Natural killer cell (primary cell): ENCODE results near the gene GLB1L. TPM values are rescaled to one million over a fixed set of nuclear protein-coding genes. Genes with fewer than 3 reads are reported as not detected.

Experiments used
- ATAC-seq, 3 donors: fragments of 150-1000 bp in 2 of 3; fragments of 200-7000 bp in 1 of 3; cut with Tn5 transposase; 1 replicate in 1 of 3; 2 replicates in 2 of 3; pipeline ENCODE4 v1.10.0; 2021; ENCODE audit warnings: mild to moderate bottlenecking in 2 of 3, moderate library complexity in 2 of 3
- DNase-seq, 2 donors: peaks; one replicate each; pipeline versions ENCODE4 v3.0.0 to v3.0.0-alpha.2; 2013 to 2021; ENCODE audit warnings: mixed read lengths in 1 of 2
- H3K27ac ChIP-seq: one replicate; pipeline ENCODE4 v1.5.1; 2013; ENCODE audit warnings: mild to moderate bottlenecking, low read length
- H3K27me3 ChIP-seq: one replicate; pipeline ENCODE4 v1.6.1; 2013; ENCODE audit warnings: low read length; ENCODE audit not compliant: control insufficient read depth, insufficient read depth
- H3K36me3 ChIP-seq: one replicate; pipeline ENCODE4 v1.6.1; 2013; ENCODE audit warnings: low read length; ENCODE audit not compliant: control insufficient read depth, insufficient read depth
- H3K4me1 ChIP-seq: one replicate; pipeline ENCODE4 v1.6.1; 2013; ENCODE audit warnings: low read length; ENCODE audit not compliant: control insufficient read depth, insufficient read depth
- H3K4me3 ChIP-seq: one replicate; pipeline ENCODE4 v1.5.1; 2013; ENCODE audit warnings: low read length
- H3K9me3 ChIP-seq: one replicate; pipeline ENCODE4 v1.6.1; 2013; ENCODE audit warnings: low read length; ENCODE audit not compliant: control insufficient read depth, insufficient read depth
- H3K27ac Mint-ChIP-seq, 2 donors: one replicate each; pipeline ENCODE4 v1.8.0; 2022; ENCODE audit warnings: mild to moderate bottlenecking in 2 of 2, mixed read lengths in 2 of 2, moderate library complexity in 1 of 2
- H3K27me3 Mint-ChIP-seq, 2 donors: one replicate each; pipeline ENCODE4 v1.8.0; 2022; ENCODE audit warnings: low read depth in 2 of 2, mixed read lengths in 2 of 2
- H3K36me3 Mint-ChIP-seq: one replicate; pipeline ENCODE4 v1.8.0; 2022; ENCODE audit warnings: mixed read lengths
- H3K4me1 Mint-ChIP-seq, 2 donors: one replicate each; pipeline ENCODE4 v1.8.0; 2022; ENCODE audit warnings: mixed read lengths in 2 of 2
- H3K4me3 Mint-ChIP-seq: one replicate; pipeline ENCODE4 v1.8.0; 2022; ENCODE audit warnings: mild to moderate bottlenecking, moderate library complexity, mixed read lengths
- H3K9me3 Mint-ChIP-seq, 2 donors: one replicate each; pipeline ENCODE4 v1.8.0; 2022; ENCODE audit warnings: mixed read lengths in 2 of 2
- CTCF ChIP-seq: fragments of 200-600 bp; IDR thresholded peaks from one replicate; pipeline ENCODE4 v1.8.0; 2022; ENCODE audit warnings: antibody characterized with exemption
- WGBS: methylation state at CpG from one replicate; pipeline ENCODE4 v1.1.7; 2013; ENCODE audit warnings: missing lambda C conversion rate; ENCODE audit not compliant: insufficient coverage; 5-methylcytosine and 5-hydroxymethylcytosine counted together
- intact Hi-C: fragments of 100-400 bp; cut with micrococcal nuclease; formaldehyde crosslinking; loops from one replicate; pipeline ENCODE4 v1.14.2; 2022
- total RNA-seq, 4 donors: library from RNA; stranded (reverse); fragments of 120-200 nt in 1 of 4; gene quantifications; one replicate each; pipeline versions ENCODE4 v1.2.3 to v1.2.4, GENCODE V29; 2013 to 2022

Gene GLB1L
- total RNA-seq, 3 donors from 2014 or later (not counting 1 experiment from before 2014, with no cell fraction given), result 4.3 to 7.7 (median 4.5) TPM

DNA sequence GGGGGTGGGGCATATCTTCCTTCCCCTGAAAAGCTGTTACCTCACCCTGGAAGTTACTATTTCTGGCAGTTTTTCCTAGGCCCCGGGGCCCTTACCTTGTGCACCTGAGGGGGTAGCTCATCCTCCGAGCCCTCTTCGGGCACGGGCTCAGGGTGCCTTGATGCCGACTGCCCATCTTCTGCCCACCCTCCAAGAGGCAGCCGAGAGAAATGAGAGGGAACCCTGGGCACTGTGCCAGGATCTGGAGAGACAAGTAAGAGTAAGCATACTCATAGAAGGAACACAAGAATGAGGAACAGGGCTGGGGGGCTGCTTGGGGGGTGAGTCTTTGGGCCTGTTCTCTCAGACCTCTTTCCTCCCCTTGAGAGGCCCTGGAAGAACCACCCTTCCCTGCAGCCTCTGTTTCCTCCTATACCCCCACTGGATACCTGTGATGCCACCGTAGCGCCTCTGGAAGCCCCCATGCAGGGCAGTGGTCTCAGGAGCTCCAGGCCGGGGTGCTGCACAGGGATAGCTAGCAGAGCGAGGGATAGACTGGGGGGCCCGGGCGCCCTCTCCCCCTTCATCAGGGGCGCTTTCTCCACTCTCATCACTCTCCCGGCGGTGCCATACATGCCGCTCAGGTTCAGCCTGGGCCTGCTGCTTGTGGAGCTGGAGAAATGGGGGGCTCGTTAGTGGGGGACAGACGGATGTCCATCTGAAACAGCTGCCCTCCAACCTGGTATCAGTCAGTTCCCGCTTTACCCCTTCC, 24.4 kb downstream of the GLB1L start:
- H3K4me3 ChIP-seq, result no peak overlapping the region
- H3K27me3 ChIP-seq, result no peaks in the 10 kb centered on the region
- H3K36me3 ChIP-seq, result peaks cover 55% of the 10 kb centered on the region
- Mint-ChIP-seq H3K27ac (peak overlapping the region in 1 of 2 donors; percentile 8), H3K27me3 (no peaks in the 10 kb centered on the region), H3K4me1 (peaks cover 6 to 28% of the 10 kb centered on the region in 2 donors), H3K4me3 (no peak overlapping the region), H3K9me3 (no peaks in the 10 kb centered on the region), H3K36me3 (peaks cover 7% of the 10 kb centered on the region)
- 93% methylated on average over 12 of the region's 19 CpGs for WGBS
- no peaks in the 10 kb centered on the region for H3K9me3 ChIP-seq
- no peak overlapping the region for H3K27ac ChIP-seq
- ATAC-seq, result no peak
- intact Hi-C loops, result no loop called here
- no peak for TF ChIP-seq CTCF
- DNase-seq, result no peak
- peaks cover 33% of the 10 kb centered on the region for H3K4me1 ChIP-seq

DNA sequence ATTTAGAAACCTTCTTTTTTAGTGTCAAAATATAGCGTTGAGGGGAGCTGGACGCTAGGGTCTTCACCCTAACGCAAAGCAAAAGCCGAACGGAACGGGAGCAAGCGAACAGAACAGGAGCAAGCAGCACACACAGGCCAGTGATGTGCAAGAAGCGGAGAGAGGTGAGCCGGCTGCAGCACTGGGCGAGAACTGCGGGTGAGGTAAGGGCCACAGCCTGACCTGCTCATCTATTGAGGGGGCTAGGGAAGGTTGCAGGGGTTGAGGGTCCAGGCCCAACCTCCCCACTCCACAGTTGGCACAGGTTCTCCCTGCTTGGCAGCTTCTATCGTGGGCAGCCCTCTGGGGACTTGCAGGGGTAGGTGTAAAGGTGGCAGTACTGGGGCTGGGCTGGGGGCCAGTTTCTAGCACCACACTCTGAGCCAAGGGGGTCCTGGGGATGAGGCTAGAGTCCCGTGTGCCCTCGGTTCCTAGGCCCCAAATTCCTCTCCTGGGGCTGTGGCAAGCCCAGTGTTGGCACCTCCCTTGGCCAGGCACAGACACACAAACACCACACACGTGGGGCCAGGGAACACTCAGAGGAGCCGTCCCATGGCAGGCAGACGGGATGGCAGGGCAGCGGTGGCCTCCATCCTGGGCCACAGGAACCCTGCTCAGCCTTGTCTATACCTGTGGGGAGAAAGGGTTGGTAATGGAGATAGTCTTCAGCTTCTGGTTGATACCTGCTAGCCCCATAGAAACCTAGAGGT, 25.3 kb downstream of the GLB1L start:
- no peak overlapping the region for H3K27ac ChIP-seq
- no peak for TF ChIP-seq CTCF
- H3K4me3 ChIP-seq, result no peak overlapping the region
- Mint-ChIP-seq H3K4me3 (peak overlapping the region; percentile 42), H3K36me3 (peaks cover 7% of the 10 kb centered on the region), H3K27me3 (no peaks in the 10 kb centered on the region), H3K27ac (no peak overlapping the region), H3K4me1 (peaks cover 6 to 20% of the 10 kb centered on the region in 2 donors), H3K9me3 (no peaks in the 10 kb centered on the region)
- no peaks in the 10 kb centered on the region for H3K9me3 ChIP-seq
- H3K4me1 ChIP-seq, result peaks cover 30% of the 10 kb centered on the region
- 96% methylated on average over 18 of the region's 18 CpGs for WGBS
- peaks cover 48% of the 10 kb centered on the region for H3K36me3 ChIP-seq
- DNase-seq (no peak), ATAC-seq (no peak)
- no peaks in the 10 kb centered on the region for H3K27me3 ChIP-seq
- intact Hi-C loops, result loop anchor here (1.0 to 2.0 kb wide), 2 partner anchors 9 to 59 kb away; partner anchors contain the start of genes ANKZF1, ATG9A and NHEJ1

GRCh38 chr2:219218732-219219701, 26.2 kb downstream of the GLB1L start, which contains the start of gene ABCB6:
ABCB6 (minus strand) TSS chr2:219218958; CDS start chr2:219218673, 285 bp downstream.
- Mint-ChIP-seq H3K36me3 (peaks cover 7% of the 10 kb centered on the region), H3K4me3 (peak within 1 kb of the TSS; percentile 83), H3K4me1 (peaks cover 6 to 17% of the 10 kb centered on the region in 2 donors), H3K27me3 (no peaks in the 10 kb centered on the region), H3K9me3 (no peaks in the 10 kb centered on the region), H3K27ac (peak within 1 kb of the TSS; percentile 62 to 75)
- H3K27me3 ChIP-seq, result no peaks in the 10 kb centered on the region
- no peak for TF ChIP-seq CTCF
- peaks cover 39% of the 10 kb centered on the region for H3K36me3 ChIP-seq
- WGBS, result 21% methylated on average over 71 of the region's 71 CpGs
- H3K4me3 ChIP-seq, result peak within 1 kb of the TSS; percentile 46
- H3K4me1 ChIP-seq, result peaks cover 25% of the 10 kb centered on the region
- ATAC-seq (peak; percentile 83 to 89 (median 87)), DNase-seq (peak; percentile 73 to 92)
- no peaks in the 10 kb centered on the region for H3K9me3 ChIP-seq
- intact Hi-C loops, result loop anchor here (1.0 to 2.0 kb wide), 2 partner anchors 10 to 58 kb away; partner anchors contain the start of genes ANKZF1, ATG9A and NHEJ1
- peak within 1 kb of the TSS; percentile 18 for H3K27ac ChIP-seq
